ENCODE measurements around the gene CPLANE2. TPM values are rescaled to one million over a fixed set of nuclear protein-coding genes. Genes with fewer than 3 reads are reported as not detected.

Gene CPLANE2
- total RNA-seq, 2 experiments from 2014 or later, result 1.2 to 1.4 TPM

DNA sequence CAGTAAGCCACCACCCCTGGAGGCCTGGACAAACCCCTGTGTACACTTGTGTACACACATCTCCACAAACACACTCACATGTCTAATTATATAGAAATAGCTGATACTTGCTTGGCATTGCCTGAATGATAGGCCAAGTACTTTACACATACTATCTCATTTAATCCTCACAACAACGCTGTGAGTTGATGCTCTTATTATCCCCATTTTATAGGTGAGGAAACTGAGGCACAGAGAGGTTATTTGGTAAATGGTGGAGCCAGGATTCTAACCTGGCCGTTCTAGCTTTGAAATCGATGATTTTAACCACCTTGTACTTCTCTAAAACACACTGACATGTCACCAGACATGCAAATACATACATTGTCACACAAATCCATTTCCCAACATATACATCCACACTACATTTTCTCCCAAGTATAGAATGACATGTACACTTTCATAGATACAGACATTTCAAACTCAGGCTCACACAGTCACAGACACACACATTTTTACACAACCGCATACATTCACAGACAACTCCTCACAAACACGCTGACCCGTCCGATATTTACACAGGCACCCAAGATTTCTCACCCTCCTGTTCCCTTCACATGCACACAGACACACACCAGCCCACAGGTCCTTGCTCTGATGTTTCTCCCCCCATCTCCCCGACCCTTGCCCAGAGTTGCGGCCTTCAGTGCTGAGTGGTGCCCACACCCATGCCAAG, 27.7 kb downstream of the CPLANE2 start:
- intact Hi-C loops (cut with micrococcal nuclease), result no loop called here
- CTCF ChIA-PET, result no interaction called here

DNA sequence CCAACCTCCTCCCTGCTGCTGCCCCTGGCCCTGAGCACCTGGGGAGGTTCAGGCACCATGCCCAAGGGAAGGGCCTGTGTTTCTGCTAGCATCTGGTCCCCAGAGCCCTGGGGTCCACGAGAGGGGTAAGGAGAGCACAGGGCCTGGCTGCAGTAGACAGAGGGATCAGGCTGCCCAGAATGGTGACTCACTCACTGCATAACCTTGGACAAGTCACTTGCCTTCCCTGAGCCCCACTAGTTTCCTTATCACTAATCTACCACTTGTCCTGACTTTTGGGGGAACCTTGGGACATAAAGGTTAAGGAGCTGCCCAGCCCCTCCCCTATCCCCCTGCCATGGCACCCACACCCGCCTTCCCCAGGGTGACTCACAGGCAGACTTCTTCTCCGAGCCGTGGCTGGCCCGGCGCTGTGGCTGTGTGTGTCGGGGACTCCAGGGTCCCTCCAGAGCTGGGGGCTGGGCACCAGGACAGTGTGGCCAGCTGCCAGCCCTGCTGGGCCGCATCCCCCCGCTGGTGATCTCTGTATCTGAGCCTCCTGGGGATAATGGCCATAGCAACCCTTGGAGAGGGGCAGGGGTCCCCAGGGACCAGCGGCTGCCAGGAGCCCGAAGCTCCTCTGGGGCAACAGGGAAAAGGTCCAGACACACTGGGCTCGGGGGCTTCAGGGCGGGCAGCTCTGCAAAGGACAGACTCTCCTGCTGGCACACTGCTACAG, 28.6 kb downstream of the CPLANE2 start:
- Mint-ChIP-seq H3K9me3 (no peaks in the 10 kb centered on the region), H3K4me3 (no peak overlapping the region), H3K27me3 (no peaks in the 10 kb centered on the region), H3K36me3 (ENCODE audit: low read depth) (peaks cover 4% of the 10 kb centered on the region), H3K27ac (no peak overlapping the region), H3K4me1 (ENCODE audit: low read depth) (peaks cover 4% of the 10 kb centered on the region)
- no peak for DNase-seq
- TF ChIP-seq, protein P1, sequence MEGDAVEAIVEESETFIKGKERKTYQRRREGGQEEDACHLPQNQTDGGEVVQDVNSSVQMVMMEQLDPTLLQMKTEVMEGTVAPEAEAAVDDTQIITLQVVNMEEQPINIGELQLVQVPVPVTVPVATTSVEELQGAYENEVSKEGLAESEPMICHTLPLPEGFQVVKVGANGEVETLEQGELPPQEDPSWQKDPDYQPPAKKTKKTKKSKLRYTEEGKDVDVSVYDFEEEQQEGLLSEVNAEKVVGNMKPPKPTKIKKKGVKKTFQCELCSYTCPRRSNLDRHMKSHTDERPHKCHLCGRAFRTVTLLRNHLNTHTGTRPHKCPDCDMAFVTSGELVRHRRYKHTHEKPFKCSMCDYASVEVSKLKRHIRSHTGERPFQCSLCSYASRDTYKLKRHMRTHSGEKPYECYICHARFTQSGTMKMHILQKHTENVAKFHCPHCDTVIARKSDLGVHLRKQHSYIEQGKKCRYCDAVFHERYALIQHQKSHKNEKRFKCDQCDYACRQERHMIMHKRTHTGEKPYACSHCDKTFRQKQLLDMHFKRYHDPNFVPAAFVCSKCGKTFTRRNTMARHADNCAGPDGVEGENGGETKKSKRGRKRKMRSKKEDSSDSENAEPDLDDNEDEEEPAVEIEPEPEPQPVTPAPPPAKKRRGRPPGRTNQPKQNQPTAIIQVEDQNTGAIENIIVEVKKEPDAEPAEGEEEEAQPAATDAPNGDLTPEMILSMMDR (IDR thresholded peaks at IDR 0.05), result no peak
- CTCF ChIA-PET, result no interaction called here
- ATAC-seq, result no peak
- intact Hi-C loops (cut with micrococcal nuclease), result no loop called here
- POLR2A ChIA-PET, result interaction anchor here (0.8 to 5.6 kb wide), 2 partner anchors 10 to 58 kb away, joined by 3 to 27 read pairs; no protein-coding TSS in a partner anchor

More for the DNA sequence above, 27.7 kb downstream of the CPLANE2 start:
- H3K4me3 Mint-ChIP-seq, result no peak overlapping the region
- H3K36me3 Mint-ChIP-seq (ENCODE audit: low read depth), result no peaks in the 10 kb centered on the region
- H3K27ac Mint-ChIP-seq, result no peak overlapping the region
- no peaks in the 10 kb centered on the region for H3K9me3 Mint-ChIP-seq
- TF ChIP-seq, protein P1 (IDR thresholded peaks at IDR 0.05), result no peak
- POLR2A ChIA-PET, result interaction anchor here (0.8 to 5.6 kb wide), 2 partner anchors 9 to 59 kb away, joined by 3 to 27 read pairs; no protein-coding TSS in a partner anchor
- H3K4me1 Mint-ChIP-seq (ENCODE audit: low read depth), result peaks cover 4% of the 10 kb centered on the region
- H3K27me3 Mint-ChIP-seq, result no peaks in the 10 kb centered on the region
- ATAC-seq (no peak), DNase-seq (no peak)

DNA sequence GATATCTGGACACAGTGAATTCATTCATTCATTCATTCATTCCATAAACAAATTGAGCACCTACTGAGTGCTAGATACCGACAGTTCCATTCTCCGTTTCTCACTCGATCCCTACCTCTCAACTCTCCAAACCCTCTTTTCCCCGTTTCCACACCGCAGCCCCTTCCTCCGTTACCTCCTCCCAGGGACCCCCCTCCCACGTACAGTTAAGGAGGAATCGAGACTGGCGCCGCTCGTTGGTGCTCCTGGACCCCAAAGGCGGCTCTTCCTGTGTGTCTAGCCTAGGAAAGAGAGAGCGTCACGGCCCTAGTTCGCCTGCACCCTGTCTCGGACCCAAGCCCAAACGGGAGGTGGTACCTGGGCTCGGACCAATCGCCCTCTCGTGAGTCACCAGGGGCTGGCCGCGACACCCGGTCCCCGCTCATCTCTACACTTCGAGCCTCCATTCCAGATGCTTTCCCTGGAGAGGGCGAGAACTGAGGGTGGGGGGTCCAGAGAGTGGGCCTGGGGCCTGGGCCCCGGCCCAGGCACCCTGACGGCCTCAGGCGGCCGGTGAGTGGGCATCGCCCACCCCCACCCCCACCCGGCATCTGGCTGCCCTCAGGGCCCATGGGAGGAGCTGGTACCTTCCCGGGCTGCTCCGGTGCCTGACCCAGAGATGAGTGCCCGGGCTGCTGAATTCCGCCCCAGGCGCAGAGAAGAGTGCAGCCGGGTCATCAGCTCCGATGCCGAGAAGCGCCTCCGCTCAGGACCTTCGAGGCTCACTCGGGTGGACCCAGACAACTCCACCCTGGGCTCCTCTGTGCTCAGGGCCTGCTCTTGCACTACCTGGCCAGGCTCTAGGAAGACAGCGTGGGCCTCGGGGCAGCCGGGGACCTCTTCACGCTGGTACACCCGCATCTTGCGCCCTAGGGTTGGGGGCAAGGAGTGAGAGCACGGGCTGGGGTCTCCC, 29.4 kb downstream of the CPLANE2 start:
- ChIA-PET CTCF (interaction anchor here (1.0 kb wide), 1 partner anchor 21 kb away, joined by 3 read pairs; no protein-coding TSS in a partner anchor), POLR2A (interaction anchor here (0.5 to 5.6 kb wide), 6 partner anchors 8 to 471 kb away, joined by 3 to 27 read pairs (median 4); partner anchors contain the start of gene SLC25A34)
- Mint-ChIP-seq H3K36me3 (ENCODE audit: low read depth) (peaks cover 4% of the 10 kb centered on the region), H3K27ac (peak overlapping the region; percentile 90), H3K4me3 (peak overlapping the region; percentile 80), H3K27me3 (no peaks in the 10 kb centered on the region), H3K9me3 (no peaks in the 10 kb centered on the region), H3K4me1 (ENCODE audit: low read depth) (peaks cover 4% of the 10 kb centered on the region)
- ATAC-seq (no peak), DNase-seq (no peak)
- TF ChIP-seq, protein P1 (IDR thresholded peaks at IDR 0.05), result no peak
- intact Hi-C loops (cut with micrococcal nuclease), result no loop called here

DNA sequence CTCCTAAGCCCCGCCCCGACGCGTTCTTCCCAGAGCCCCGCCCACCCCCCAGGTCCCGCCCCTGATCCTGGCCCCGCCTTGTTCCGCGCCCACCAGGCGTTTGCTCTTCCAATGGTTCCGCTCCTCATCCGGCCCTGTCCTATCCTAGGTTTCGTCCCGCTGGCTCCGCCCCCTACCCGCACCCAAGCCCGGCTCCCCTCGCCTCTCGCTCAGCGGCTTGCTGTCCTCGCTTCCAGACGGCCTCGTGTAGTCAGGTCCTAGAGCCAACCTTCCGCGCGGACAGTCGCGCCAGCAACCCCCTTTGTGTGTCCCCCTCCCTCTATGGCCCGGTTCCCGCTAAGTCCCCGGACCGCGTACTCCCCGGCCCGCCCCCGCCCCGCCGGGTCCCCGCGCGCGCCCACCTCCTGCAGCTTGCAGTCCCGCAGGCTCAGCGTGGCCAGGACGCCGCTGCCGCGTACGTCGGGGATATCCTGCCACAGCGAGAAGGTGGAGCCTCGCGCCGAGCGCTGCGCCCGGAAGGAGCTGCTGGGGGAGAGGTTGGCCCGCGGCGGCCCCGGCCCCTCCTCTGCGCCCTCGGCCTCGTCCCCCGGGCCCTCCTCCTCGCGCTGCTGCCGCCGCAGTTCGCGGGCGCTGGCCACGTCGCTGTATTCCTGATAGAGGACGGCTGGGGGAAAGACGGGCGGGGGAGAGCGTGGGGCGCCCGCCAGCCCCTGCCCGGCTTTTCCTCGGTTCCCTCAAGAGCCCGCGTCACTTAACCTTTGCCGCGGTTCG, 30.3 kb downstream of the CPLANE2 start:
- DNase-seq (peak; percentile 96), ATAC-seq (peak; percentile 93)
- peak overlapping the region; percentile 80 for H3K4me3 Mint-ChIP-seq
- H3K36me3 Mint-ChIP-seq (ENCODE audit: low read depth), result peaks cover 4% of the 10 kb centered on the region
- H3K9me3 Mint-ChIP-seq, result no peaks in the 10 kb centered on the region
- CTCF ChIA-PET, result interaction anchor here (1.0 to 3.6 kb wide), 2 partner anchors 20 to 38 kb away, joined by 3 to 23 read pairs; no protein-coding TSS in a partner anchor
- H3K27me3 Mint-ChIP-seq, result no peaks in the 10 kb centered on the region
- peak overlapping the region; percentile 90 for H3K27ac Mint-ChIP-seq
- intact Hi-C loops (cut with micrococcal nuclease), result no loop called here
- H3K4me1 Mint-ChIP-seq (ENCODE audit: low read depth), result peaks cover 4% of the 10 kb centered on the region
- TF ChIP-seq, protein P1 (IDR thresholded peaks at IDR 0.05), result no peak
- POLR2A ChIA-PET, result interaction anchor here (0.5 to 5.6 kb wide), 5 partner anchors 9 to 158 kb away, joined by 3 to 27 read pairs (median 3); no protein-coding TSS in a partner anchor

Measured in activated CD8-positive, alpha-beta T cell treated with anti-CD3 and anti-CD28 coated beads for 36 hours (primary cell).